NCI-H82 treated with DMSO at 0.1 percent for 48 hours (cell line): Measurements from ENCODE around the gene TBC1D8.

Experiments used
- DNase-seq: peaks from one replicate; lab custom pipeline; 2025; ENCODE audit not compliant: unreplicated experiment; lab: John Stamatoyannopoulos, UW

Gene TBC1D8

GRCh38 chr2:101139495-101139894 is 11.7 kb downstream of the TBC1D8 start:
- no peak for DNase-seq

DNA sequence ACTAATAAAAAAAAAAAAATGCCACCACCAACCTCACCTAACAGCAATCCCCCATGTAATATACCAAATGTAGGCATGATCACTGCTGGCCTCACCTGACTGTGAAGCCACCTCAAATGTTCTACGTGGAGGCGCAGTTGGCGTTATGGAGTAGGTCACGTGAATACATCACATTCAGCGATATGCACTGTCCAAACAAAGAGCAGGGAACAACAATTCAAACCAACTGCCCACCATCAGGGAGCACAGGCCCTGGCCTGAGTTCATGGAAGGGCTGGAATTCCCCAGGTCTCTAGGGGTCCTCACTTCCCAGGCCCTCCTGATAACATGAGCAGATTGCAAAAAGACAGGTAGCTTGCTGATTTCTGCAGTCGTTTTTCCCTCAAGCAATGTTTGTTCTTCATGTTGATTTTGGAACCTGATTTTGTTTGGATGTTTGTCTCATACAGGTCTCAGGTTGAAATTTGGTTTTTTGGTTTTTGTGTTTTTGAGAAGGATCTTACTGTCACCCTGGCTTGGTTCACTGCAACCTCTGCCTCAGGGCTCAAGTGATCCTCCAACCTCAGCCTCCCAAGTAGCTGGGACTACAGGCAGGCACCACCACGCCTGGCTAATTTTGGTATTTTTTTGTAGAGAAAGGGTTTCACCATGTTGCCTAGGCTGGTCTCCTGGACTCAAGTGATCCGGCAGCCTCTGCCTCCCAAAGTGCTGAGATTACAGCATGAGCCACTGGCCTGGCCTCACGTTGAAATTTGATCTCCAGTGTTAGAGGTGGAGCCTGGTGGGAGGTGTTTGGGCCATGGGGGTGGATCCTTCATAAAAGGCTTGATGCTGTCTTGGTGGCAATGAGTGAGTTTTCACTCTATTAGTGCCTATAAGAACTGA is 15.5 kb downstream of the TBC1D8 start:
- no peak for DNase-seq

- DNase-seq = no peak
Measured at GRCh38 chr2:101133492-101134100, 17.6 kb downstream of the TBC1D8 start.

DNA sequence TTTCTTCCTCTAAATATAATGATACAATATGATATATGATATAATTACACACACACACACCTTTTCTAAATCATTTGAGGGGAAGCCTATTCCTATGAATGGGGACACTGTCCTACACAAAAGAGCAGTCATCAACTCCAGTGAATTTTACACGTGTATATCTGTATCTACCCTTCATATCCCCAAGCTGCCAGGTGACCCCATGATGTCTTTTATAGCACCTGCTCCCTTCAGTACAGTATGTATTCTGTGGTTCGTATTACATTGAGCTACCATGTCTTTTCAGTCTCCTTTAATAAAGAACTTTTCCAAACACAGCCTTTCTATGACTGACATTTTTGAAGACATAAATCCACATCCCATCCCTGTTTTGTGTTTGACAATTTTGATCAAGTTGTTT is 19.0 kb downstream of the TBC1D8 start:
- no peak for DNase-seq

GRCh38 chr2:101130081-101130480 is 21.1 kb downstream of the TBC1D8 start:
- no peak for DNase-seq

- DNase-seq = no peak
Measured at GRCh38 chr2:101127319-101128056, 23.7 kb downstream of the TBC1D8 start.

GRCh38 chr2:101125808-101126207 is 25.4 kb downstream of the TBC1D8 start:
- DNase-seq = no peak

GRCh38 chr2:101125374-101125773 is 25.8 kb downstream of the TBC1D8 start:
- DNase-seq = no peak

DNA sequence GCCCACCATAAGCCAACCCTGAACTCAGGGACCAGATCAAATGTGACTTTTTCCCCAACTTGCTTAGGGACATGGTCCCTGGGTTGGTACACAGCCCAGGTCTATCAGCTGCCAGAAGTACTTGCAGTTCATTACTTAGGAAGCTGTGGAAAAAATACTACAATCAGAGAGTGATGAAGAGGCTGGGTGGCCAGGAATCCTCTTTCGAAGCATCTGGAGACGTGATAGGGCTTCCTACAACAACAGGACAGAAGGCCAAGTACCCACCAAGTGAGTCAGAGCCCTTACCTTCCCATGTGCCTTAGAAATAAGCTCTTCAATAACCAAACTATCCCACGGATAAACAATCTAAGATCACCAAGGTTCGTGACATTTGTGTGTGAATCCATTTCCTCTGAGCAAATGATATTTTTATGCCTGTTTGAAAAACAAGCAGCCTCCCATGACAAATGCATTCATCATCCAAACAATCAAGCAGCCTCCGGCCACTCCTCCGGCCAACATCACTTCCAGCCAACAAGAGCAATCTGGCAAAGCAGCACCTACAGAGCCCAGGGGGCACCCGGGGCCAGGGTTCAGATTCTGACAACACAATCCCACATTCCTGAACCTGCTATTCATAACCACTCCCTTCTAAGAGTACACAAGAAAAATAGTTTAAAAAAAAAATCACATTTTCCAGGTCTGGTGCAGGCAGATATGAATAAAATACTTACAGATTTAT is 26.4 kb downstream of the TBC1D8 start:
- no peak for DNase-seq

DNA sequence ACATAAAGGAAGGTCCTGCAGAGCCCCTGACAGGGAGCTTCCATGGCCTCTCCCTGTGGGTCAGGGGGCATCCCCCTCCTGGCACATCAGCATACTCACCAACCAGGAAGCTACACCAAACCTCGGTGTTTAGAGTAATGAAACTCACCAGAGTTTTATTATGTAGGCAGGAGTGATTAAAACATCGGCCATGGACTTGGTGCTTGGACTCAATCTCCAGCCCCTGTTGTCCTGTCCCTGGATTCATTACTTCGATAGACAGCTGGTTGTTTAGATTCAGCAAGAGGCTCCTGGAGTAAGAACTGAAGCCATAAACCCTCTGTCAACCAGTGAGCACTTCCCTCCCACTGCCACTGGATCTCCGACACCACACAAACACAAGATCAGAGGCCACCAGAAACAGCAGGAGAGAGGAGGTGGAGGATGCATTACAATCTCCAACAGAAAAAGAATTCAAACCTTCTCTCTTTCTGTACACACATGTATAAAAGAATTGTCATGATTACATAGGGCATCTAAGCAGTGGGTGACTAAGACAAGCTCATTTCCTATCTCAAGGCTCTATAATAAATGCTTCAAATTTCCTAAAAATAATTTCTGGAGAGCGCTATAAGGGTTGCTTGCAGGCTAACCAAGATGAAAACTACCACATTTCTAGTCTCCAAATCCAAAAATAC is 27.2 kb downstream of the TBC1D8 start:
- no peak for DNase-seq

- no peak for DNase-seq
Measured at GRCh38 chr2:101121174-101121573, 30.0 kb downstream of the TBC1D8 start.

DNA sequence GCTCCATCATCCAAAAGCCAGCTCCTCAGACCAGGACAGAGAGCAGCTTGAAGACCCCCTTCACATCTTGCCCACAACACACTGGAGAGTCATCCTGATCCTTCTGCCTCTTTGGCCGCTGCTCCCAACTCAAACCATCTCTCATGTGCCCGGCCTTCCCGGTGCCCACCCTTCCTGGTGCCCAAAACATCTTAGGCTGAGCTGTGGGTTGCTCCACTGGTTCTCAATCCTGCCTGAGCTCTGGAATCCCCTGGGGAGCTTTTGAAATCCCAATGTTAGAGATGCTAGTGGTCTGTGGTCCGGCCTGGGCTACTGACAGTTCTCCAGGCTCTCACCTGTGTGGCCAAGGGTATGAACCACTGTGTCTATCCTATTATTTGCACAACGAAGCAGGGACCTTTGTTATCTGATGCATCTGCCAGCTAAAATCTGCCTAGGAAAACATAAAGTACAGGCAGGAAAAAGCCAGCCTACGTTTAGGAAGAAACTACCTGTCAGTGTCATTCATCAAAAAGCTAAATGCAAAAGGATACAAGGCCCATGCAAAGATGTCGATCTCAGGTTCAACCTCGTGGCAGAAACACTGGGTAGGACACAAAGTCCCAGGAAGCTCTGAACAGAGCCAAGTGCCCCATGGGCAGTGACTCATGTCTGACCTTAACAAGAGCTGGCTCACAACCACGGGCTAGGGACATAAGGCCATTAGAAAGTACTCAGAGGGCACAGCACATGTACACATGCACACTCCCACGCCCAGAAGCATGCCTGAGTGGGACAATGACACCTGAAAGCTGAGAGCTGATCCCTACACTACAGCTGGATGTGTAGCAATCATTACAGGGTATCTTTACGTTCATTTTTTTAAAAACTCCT is 30.8 kb downstream of the TBC1D8 start:
- DNase-seq = no peak

DNA sequence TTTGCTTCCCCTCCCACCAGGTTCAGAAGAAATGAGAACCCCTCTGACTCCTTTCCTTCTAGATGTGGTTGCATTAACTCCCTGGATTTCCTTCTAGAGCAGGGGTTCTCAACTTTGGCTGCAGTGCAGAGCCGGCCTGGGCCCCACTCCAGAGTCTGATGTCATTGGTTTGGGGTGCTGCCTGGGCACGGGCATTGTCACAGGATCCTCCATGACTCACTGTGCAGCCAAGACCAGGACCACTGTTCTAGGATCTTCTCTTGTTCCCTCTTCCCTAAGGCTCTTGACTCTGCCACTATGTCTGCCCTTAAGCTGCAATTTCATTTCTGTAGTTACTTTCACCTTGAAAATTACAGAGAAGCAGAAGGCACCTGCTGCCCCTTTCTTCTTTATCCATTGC is 31.8 kb downstream of the TBC1D8 start:
- no peak for DNase-seq

- DNase-seq = no peak
Measured at GRCh38 chr2:101116841-101117552, 34.2 kb downstream of the TBC1D8 start.

- no peak for DNase-seq
Measured at GRCh38 chr2:101116348-101116747, 34.8 kb downstream of the TBC1D8 start.

- no peak for DNase-seq
Measured at GRCh38 chr2:101115664-101116063, 35.5 kb downstream of the TBC1D8 start.

DNA sequence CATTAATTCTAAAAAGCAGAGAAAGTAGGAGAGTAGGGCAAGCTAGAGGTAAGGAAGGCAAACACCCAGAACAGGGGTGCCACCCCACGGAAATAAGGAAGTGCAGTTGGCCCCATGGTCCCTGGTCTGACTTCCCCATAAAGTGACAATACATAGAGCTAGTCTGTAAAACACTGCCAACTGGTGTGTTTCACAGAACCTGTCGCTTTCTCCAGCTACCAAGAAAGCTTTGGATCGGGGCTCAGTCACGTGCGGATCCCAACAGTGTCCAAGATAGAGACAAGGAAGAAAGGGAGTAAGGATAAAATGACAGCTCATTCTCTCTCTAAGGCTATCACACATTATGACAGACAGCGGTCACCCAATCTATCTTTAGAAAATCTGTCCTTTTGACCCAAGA is 36.4 kb downstream of the TBC1D8 start:
- peak; percentile 70 for DNase-seq

GRCh38 chr2:101114268-101114783 is 36.9 kb downstream of the TBC1D8 start:
- peak; percentile 97 for DNase-seq
